Measurements from ENCODE around the gene ADAM19. TPM values are rescaled to one million over a fixed set of nuclear protein-coding genes. Genes with fewer than 3 reads are reported as not detected.

ADAM19 gene
- total RNA-seq, 2 donors from 2014 or later = 2.9 to 12.8 TPM

DNA sequence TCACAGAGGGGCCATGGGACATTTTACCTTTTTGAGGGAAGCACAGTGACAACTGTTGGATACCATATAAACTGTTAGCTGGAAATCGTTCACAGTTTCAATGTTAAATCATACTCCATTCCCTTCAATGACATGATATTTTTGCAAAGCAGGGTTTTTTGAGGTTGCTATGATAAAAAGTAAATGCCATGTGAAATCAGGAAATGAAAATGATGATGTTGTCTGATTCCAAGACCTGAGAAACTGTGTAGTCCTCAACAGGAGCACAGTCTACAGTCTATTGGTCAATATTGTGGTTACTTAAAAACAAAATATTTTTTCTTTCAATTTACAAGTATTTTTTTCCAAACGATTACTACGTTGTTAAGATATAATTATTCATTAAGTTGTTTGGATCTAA lies 24.0 kb upstream of the ADAM19 start:
- Histone ChIP-seq H3K36me3 (no peaks in the 10 kb centered on the region), H3K9me3 (no peaks in the 10 kb centered on the region), H3K9ac (ENCODE audit: low read depth in 2 of 2, low read length in 2 of 2) (no peak overlapping the region), H3K27me3 (no peaks in the 10 kb centered on the region), H3K4me3 (no peak overlapping the region), H3K27ac (no peak overlapping the region), H3K4me1 (no peaks in the 10 kb centered on the region)
- TF ChIP-seq, protein P1, sequence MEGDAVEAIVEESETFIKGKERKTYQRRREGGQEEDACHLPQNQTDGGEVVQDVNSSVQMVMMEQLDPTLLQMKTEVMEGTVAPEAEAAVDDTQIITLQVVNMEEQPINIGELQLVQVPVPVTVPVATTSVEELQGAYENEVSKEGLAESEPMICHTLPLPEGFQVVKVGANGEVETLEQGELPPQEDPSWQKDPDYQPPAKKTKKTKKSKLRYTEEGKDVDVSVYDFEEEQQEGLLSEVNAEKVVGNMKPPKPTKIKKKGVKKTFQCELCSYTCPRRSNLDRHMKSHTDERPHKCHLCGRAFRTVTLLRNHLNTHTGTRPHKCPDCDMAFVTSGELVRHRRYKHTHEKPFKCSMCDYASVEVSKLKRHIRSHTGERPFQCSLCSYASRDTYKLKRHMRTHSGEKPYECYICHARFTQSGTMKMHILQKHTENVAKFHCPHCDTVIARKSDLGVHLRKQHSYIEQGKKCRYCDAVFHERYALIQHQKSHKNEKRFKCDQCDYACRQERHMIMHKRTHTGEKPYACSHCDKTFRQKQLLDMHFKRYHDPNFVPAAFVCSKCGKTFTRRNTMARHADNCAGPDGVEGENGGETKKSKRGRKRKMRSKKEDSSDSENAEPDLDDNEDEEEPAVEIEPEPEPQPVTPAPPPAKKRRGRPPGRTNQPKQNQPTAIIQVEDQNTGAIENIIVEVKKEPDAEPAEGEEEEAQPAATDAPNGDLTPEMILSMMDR (IDR thresholded peaks at IDR 0.05) = no peak
- intact Hi-C loops (cut with DNase I) = no loop called here
- DNase-seq = no peak

DNA sequence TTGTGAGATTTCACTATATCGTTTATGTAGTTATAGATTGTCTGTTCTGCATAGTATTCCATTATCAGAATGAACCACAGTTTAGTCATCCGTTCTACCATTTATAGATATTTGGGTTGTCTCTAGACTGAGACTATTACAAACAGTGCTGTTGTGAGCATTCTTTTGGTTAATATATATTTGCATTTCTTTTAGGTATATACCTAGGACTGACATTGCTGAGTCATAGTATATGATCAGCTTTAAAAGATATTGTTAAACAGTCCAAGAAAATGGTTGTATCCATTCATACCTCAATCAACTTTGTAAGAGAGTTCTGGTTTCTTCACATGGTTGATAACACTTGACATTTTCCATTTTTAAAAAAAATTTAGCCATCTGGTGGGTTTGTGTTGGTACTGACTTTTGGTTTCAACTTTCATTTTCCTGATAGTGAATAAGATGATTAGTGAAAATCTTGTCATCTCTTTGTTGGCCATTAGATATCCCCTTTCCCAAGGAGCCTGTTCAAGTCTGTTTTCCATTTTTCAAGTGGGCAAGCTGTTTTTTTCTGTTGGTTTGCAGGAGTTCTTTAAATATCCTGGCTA lies 22.9 kb upstream of the ADAM19 start:
- Histone ChIP-seq H3K9me3 (no peaks in the 10 kb centered on the region), H3K4me3 (no peak overlapping the region), H3K27me3 (no peaks in the 10 kb centered on the region), H3K9ac (ENCODE audit: low read depth in 2 of 2, low read length in 2 of 2) (no peak overlapping the region), H3K4me1 (no peaks in the 10 kb centered on the region), H3K27ac (no peak overlapping the region), H3K36me3 (no peaks in the 10 kb centered on the region)
- TF ChIP-seq, protein P1 (IDR thresholded peaks at IDR 0.05) = no peak
- intact Hi-C loops (cut with DNase I) = no loop called here
- DNase-seq = no peak

DNA sequence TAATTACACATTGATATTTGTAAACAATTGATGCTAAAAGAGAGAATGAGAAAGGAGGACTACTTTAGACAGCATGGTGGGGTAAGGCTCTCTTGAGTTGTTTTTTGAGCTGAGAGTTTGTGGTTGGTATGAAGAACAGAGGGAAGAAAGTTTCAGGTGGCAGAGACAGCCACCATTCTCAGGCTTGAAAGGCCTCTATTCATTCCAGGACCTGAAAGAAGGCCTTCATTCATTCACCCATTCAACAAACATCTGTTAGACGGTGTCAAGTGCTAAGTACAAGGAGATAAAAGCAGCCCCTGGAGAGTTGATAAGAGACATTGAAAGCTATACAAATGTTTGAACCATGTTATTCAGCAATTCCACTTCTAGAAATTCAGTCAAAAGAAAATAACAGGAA lies 21.7 kb upstream of the ADAM19 start:
- TF ChIP-seq, protein P1 (IDR thresholded peaks at IDR 0.05) = no peak
- H3K9ac ChIP-seq (ENCODE audit: low read depth in 2 of 2, low read length in 2 of 2) = no peak overlapping the region

DNA sequence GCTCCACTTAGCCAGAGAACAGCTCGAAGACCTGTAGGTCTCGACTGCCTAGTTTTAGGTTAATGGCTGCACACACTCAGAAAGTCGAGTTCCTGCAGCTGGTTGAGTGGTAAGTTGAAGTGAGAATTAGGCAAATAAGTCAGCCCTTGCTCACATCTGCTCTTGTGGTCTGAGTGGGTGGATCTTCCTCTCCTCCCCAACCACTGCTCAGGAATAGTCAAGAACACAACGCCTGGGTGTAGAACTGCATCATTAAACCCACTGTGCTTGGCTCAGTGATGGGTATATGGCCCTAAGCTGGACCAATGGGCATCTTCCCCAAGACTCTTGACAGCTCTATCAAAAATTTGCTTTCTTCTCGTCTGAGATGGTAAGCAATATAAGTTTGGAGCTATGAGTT lies 20.9 kb upstream of the ADAM19 start:
- Histone ChIP-seq H3K4me1 (no peaks in the 10 kb centered on the region), H3K4me3 (no peak overlapping the region), H3K9ac (ENCODE audit: low read depth in 2 of 2, low read length in 2 of 2) (no peak overlapping the region), H3K27ac (no peak overlapping the region), H3K9me3 (no peaks in the 10 kb centered on the region), H3K27me3 (no peaks in the 10 kb centered on the region), H3K36me3 (no peaks in the 10 kb centered on the region)
- intact Hi-C loops (cut with DNase I) = no loop called here
- TF ChIP-seq, protein P1 (IDR thresholded peaks at IDR 0.05) = no peak
- DNase-seq = no peak

More for the DNA sequence above, 21.7 kb upstream of the ADAM19 start:
- Histone ChIP-seq H3K4me1 (no peaks in the 10 kb centered on the region), H3K27me3 (no peaks in the 10 kb centered on the region), H3K27ac (no peak overlapping the region), H3K36me3 (no peaks in the 10 kb centered on the region), H3K9me3 (no peaks in the 10 kb centered on the region), H3K4me3 (no peak overlapping the region)
- no peak for DNase-seq
- intact Hi-C loops (cut with DNase I) = no loop called here

DNA sequence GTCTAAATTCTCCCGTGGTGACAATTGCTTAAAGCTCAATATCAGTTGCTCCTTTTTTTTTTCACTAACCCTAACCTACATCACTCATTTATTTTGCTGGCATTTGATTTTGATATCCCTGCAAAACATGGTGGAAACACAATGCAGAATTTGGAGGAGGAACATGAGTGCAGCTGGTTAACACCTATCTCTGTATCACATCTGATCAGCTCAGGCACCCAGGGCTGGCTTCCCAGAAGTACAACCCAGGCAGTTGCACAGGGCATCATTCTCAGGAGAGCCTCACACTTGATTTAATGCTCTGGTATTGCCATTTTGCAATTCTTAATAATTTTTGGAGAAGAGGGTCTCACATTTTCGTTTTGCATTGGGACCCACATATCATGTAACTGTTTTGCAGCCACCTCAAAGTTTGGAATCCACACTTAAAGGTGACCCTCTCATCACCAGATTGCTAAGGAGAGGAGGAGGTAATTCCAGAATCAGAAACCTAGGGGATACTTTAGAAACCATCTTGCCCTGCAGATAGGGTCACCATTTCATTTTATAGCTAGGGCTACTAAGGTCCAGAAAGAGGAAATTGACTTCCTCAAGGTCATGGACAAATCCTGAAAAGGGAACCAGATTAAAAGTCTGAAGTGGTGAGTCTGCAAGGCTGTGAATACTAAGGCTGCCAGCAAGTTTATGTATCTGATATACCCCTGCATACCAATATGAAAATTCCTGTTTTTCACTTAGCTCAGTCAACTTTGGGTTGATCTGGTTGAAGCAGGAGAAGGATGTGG lies 19.3 kb upstream of the ADAM19 start:
- Histone ChIP-seq H3K27ac (no peak overlapping the region), H3K4me1 (no peaks in the 10 kb centered on the region), H3K9ac (ENCODE audit: low read depth in 2 of 2, low read length in 2 of 2) (no peak overlapping the region), H3K36me3 (no peaks in the 10 kb centered on the region), H3K4me3 (no peak overlapping the region), H3K9me3 (no peaks in the 10 kb centered on the region), H3K27me3 (no peaks in the 10 kb centered on the region)
- intact Hi-C loops (cut with DNase I) = no loop called here
- TF ChIP-seq, protein P1 (IDR thresholded peaks at IDR 0.05) = no peak
- no peak for DNase-seq

Measured in colonic mucosa (tissue), 4 donors.